ENCODE measurements around the gene ELMOD1. TPM values are rescaled to one million over a fixed set of nuclear protein-coding genes. Genes with fewer than 3 reads are reported as not detected.

ELMOD1 gene
- total RNA-seq, 1 donor from 2014 or later: not detected

DNA sequence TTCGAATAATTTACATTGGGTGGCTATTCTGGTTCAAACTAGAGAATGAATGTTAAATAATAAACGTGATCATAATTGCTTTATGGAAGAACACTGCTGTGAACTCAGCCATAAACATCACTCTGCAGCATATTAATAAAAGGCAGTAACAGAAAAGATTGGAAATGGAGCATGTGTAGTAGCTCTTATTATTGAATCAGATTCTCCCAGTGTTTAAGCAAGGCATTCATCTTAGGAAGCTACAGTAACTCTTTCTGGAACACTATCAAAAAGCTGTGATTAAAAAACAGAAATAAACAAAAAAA lies 34.7 kb downstream of the ELMOD1 start:
- Mint-ChIP-seq H3K36me3 (ENCODE audit: low read depth) (no peaks in the 10 kb centered on the region), H3K27ac (no peak overlapping the region), H3K27me3 (peaks cover 39% of the 10 kb centered on the region), H3K4me1 (no peaks in the 10 kb centered on the region), H3K9me3 (no peaks in the 10 kb centered on the region), H3K4me3 (no peak overlapping the region)
- DNase-seq: no peak
- intact Hi-C loops (cut with micrococcal nuclease): no loop called here

DNA sequence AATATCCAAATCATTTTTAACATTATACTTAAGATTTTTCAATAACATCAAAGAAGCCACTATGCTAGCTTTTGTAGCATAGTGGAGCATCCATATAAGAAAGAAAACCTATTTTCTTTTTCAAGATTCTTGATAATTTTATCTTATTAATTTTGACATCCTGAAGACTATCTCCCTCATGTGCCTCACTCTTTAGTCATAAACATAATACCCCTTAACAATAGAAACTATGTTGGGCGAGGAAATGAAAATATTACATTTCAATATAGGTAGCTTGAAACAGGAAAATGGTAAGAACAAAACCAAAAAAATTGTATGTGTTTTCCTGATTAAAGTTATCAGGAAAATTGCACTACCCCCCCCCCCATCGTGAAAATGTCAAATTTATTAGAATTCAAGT lies 40.1 kb downstream of the ELMOD1 start:
- no peaks in the 10 kb centered on the region for H3K9me3 Mint-ChIP-seq
- no peak overlapping the region for H3K4me3 Mint-ChIP-seq
- no peak overlapping the region for H3K27ac Mint-ChIP-seq
- intact Hi-C loops (cut with micrococcal nuclease): no loop called here
- no peak for DNase-seq
- H3K27me3 Mint-ChIP-seq: peaks cover 40% of the 10 kb centered on the region
- H3K36me3 Mint-ChIP-seq (ENCODE audit: low read depth): no peaks in the 10 kb centered on the region
- no peaks in the 10 kb centered on the region for H3K4me1 Mint-ChIP-seq

DNA sequence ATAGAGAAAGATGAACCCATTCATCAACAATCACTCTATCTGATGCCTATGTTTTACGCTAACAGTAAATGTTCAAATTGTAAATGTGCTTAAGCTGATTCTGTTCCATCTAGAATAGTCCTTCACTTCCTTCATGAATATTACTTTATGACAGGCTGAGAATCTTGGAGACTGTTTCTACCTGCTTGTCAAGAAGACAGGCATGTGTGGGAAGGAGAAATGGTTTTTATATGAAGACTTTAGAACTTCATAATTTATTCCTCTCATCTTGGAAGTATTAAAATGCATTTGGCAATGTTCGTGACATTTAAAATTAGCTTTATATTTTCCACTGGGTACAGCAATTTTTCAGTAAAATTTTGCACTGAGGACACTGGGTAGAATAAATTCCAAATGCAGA lies 41.0 kb downstream of the ELMOD1 start:
- no peak overlapping the region for H3K27ac Mint-ChIP-seq
- no peak overlapping the region for H3K4me3 Mint-ChIP-seq
- DNase-seq: no peak
- intact Hi-C loops (cut with micrococcal nuclease): no loop called here
- H3K9me3 Mint-ChIP-seq: no peaks in the 10 kb centered on the region
- H3K27me3 Mint-ChIP-seq: peaks cover 36% of the 10 kb centered on the region
- H3K4me1 Mint-ChIP-seq: no peaks in the 10 kb centered on the region
- no peaks in the 10 kb centered on the region for H3K36me3 Mint-ChIP-seq (ENCODE audit: low read depth)

DNA sequence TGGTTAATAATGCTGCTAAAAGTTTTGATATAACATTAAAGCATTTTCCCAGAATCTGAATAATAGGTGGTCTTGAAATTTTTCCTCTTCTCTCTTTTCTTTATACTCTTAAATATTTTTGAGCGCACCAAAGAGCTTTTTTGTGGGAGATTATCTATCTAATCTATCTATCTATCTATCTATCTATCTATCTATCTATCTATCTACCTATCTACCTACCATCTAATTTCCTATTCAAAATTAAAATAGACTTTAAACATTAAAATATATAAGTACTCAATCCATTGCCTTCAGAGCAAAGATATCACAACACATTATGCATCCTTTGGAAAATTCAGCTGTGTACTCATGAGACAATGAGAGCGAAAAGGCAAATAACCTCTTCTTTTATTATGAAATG lies 55.8 kb downstream of the ELMOD1 start:
- Mint-ChIP-seq H3K36me3 (ENCODE audit: low read depth) (no peaks in the 10 kb centered on the region), H3K9me3 (no peaks in the 10 kb centered on the region), H3K27ac (no peak overlapping the region), H3K27me3 (peaks cover 15% of the 10 kb centered on the region), H3K4me3 (no peak overlapping the region), H3K4me1 (no peaks in the 10 kb centered on the region)
- DNase-seq: no peak
- intact Hi-C loops (cut with micrococcal nuclease): no loop called here

DNA sequence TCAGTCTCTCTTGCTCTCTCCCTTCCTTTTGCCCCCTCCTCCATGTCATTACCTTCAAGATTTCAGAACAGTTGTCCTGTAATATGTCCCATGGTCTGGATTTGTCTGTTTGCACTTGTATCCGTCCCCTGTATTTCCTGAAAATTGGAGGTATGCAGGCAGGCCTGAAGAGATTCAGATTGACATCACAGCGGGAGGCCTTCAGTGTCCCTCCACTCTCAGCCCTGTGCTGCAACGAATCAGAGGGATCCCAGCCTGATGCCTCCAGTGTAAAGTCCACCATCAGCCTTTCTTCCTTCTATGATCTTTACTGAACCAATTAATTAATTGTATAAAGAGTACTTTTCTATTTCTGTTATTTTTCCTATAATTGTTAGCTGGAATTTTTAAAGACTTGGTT lies 57.3 kb downstream of the ELMOD1 start:
- no peak overlapping the region for H3K27ac Mint-ChIP-seq
- intact Hi-C loops (cut with micrococcal nuclease): no loop called here
- no peak for DNase-seq
- H3K4me3 Mint-ChIP-seq: no peak overlapping the region
- H3K36me3 Mint-ChIP-seq (ENCODE audit: low read depth): no peaks in the 10 kb centered on the region
- H3K4me1 Mint-ChIP-seq: no peaks in the 10 kb centered on the region
- peaks cover 20% of the 10 kb centered on the region for H3K27me3 Mint-ChIP-seq
- no peaks in the 10 kb centered on the region for H3K9me3 Mint-ChIP-seq

DNA sequence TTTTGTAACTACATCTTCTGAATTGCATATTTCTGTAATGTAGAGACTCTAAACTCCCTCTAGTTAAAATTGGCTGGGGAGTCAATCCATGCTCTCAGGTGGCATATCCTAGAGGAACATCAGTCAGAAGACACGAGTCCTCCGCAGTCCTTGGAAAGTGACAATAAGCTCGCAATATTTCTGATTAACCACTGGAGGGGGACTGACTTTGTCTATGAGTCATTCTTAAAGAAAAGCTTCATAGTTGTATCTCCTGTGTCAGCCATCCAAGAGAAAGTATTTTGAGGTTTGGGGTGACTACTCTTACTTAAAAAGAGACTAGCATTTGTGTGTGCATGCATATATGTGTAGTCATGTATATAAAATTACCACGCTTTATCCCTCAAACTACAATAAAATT lies 60.7 kb downstream of the ELMOD1 start:
- Mint-ChIP-seq H3K27ac (no peak overlapping the region), H3K4me1 (no peaks in the 10 kb centered on the region), H3K4me3 (no peak overlapping the region), H3K36me3 (ENCODE audit: low read depth) (no peaks in the 10 kb centered on the region), H3K9me3 (no peaks in the 10 kb centered on the region), H3K27me3 (peaks cover 20% of the 10 kb centered on the region)
- intact Hi-C loops (cut with micrococcal nuclease): no loop called here
- no peak for DNase-seq

GRCh38 chr11:107653076-107653475 lies 62.1 kb downstream of the ELMOD1 start:
- H3K36me3 Mint-ChIP-seq (ENCODE audit: low read depth): no peaks in the 10 kb centered on the region
- no peaks in the 10 kb centered on the region for H3K4me1 Mint-ChIP-seq
- no peaks in the 10 kb centered on the region for H3K9me3 Mint-ChIP-seq
- no peak overlapping the region for H3K4me3 Mint-ChIP-seq
- H3K27me3 Mint-ChIP-seq: peaks cover 23% of the 10 kb centered on the region
- intact Hi-C loops (cut with micrococcal nuclease): no loop called here
- DNase-seq: no peak
- no peak overlapping the region for H3K27ac Mint-ChIP-seq

GRCh38 chr11:107655602-107656001 lies 64.7 kb downstream of the ELMOD1 start:
- no peak overlapping the region for H3K27ac Mint-ChIP-seq
- no peaks in the 10 kb centered on the region for H3K4me1 Mint-ChIP-seq
- no peak for DNase-seq
- H3K4me3 Mint-ChIP-seq: no peak overlapping the region
- H3K9me3 Mint-ChIP-seq: no peaks in the 10 kb centered on the region
- intact Hi-C loops (cut with micrococcal nuclease): no loop called here
- H3K36me3 Mint-ChIP-seq (ENCODE audit: low read depth): no peaks in the 10 kb centered on the region
- peaks cover 13% of the 10 kb centered on the region for H3K27me3 Mint-ChIP-seq

DNA sequence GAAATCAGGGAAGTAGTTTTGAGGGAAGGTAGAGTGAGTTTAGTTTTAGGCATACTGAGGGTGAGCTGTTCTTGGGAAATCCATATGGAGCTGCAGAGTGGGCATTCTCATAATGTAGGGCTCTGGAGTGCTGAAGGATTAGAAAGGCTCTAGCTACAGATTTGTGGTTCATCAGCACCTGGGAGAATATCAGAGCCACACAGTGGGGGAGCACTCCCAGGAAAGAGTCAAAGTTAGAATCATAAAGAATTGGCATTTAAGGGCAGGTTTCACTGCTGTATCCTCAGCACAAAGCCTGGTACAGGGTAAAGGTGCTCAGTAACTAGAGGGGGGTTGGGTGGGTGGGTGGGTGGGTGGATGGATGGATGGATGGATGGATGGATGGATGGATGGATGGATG lies 68.4 kb downstream of the ELMOD1 start:
- H3K4me1 Mint-ChIP-seq: no peaks in the 10 kb centered on the region
- no peak for DNase-seq
- H3K27me3 Mint-ChIP-seq: peaks cover 11% of the 10 kb centered on the region
- no peak overlapping the region for H3K4me3 Mint-ChIP-seq
- no peak overlapping the region for H3K27ac Mint-ChIP-seq
- intact Hi-C loops (cut with micrococcal nuclease): no loop called here
- H3K36me3 Mint-ChIP-seq (ENCODE audit: low read depth): no peaks in the 10 kb centered on the region
- H3K9me3 Mint-ChIP-seq: no peaks in the 10 kb centered on the region

DNA sequence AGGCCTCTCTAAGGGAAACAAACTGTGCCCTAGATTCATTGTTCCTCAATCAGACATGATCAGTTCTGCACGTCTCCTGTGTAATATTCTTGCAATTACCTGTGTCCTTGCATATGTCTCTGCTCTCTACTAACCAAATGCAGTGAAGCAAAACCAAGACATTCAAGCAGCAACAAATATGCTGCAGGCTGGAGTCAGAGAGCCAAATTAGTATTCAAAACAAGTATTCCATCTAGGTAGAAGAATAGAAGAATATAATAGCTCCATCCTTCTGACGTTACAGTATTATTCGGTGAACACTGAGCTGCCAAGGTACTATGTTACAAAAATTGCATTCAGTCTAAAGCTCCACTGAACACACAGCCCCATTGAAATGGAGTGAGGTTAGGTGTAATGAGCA lies 69.1 kb downstream of the ELMOD1 start:
- H3K27ac Mint-ChIP-seq: no peak overlapping the region
- no peak for DNase-seq
- no peaks in the 10 kb centered on the region for H3K9me3 Mint-ChIP-seq
- no peaks in the 10 kb centered on the region for H3K36me3 Mint-ChIP-seq (ENCODE audit: low read depth)
- intact Hi-C loops (cut with micrococcal nuclease): no loop called here
- no peaks in the 10 kb centered on the region for H3K4me1 Mint-ChIP-seq
- no peak overlapping the region for H3K4me3 Mint-ChIP-seq
- peaks cover 11% of the 10 kb centered on the region for H3K27me3 Mint-ChIP-seq

GRCh38 chr11:107661656-107662055 lies 70.7 kb downstream of the ELMOD1 start:
- no peak for DNase-seq
- Mint-ChIP-seq H3K27ac (no peak overlapping the region), H3K27me3 (peaks cover 11% of the 10 kb centered on the region), H3K9me3 (no peaks in the 10 kb centered on the region), H3K4me1 (no peaks in the 10 kb centered on the region), H3K4me3 (no peak overlapping the region), H3K36me3 (ENCODE audit: low read depth) (no peaks in the 10 kb centered on the region)
- intact Hi-C loops (cut with micrococcal nuclease): no loop called here

DNA sequence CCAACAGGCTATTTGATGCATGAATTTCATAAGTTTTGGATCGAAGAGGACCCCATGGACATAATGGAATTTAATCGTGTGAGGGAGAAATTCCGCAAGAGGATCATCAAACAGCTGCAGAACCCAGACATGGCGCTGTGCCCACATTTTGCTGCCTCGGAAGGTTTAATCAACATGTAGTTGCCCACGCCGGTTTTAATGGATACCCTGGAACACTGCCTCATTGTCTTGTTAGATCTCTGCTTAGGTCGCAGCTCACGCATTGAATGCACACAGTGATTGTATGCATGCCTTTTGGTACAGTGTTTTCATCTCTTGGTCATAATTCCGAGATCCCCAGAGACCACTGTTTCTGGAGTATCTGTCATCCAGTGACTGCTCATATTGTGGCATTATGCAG lies 74.1 kb downstream of the ELMOD1 start:
- H3K27me3 Mint-ChIP-seq: peaks cover 5% of the 10 kb centered on the region
- intact Hi-C loops (cut with micrococcal nuclease): no loop called here
- no peak overlapping the region for H3K27ac Mint-ChIP-seq
- H3K4me1 Mint-ChIP-seq: no peaks in the 10 kb centered on the region
- no peak for DNase-seq
- no peaks in the 10 kb centered on the region for H3K36me3 Mint-ChIP-seq (ENCODE audit: low read depth)
- no peak overlapping the region for H3K4me3 Mint-ChIP-seq
- no peaks in the 10 kb centered on the region for H3K9me3 Mint-ChIP-seq

DNA sequence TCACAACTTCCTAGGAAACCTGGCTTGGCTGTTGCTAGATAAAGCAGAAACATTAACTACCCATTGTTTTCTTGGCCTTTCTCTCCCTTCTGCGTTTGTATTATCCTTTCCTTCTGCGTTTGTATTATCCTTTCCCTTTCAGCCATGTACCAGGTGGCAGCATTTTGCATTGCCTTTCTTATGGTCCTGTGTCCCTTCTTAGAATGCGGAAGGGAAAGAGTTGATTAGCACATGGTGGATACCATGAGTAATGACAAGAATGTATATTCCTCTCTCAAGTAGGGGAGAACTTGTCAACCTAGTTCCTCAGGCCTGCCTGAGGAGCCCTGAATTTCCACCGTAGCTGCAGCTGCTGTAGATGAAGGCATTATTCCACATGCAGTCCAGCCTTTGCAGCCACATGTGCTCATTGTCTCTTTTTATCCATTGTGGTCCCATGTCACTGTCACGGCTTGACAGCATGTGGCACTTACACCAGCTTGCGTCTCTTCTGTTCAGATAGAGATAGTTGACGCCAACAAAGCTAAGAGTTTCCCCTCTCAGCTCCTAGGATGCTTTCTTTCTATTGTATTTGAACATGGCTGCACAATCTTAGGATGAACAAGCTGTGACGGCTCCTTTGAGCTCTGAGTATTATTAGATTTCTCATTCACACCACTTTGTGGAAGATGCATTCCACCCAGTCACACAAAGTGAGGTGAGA lies 76.1 kb downstream of the ELMOD1 start:
- Mint-ChIP-seq H3K27ac (no peak overlapping the region), H3K36me3 (ENCODE audit: low read depth) (no peaks in the 10 kb centered on the region), H3K4me1 (no peaks in the 10 kb centered on the region), H3K27me3 (peaks cover 2% of the 10 kb centered on the region), H3K4me3 (no peak overlapping the region), H3K9me3 (no peaks in the 10 kb centered on the region)
- no peak for DNase-seq
- intact Hi-C loops (cut with micrococcal nuclease): no loop called here

- intact Hi-C loops (cut with micrococcal nuclease): no loop called here
- no peak for DNase-seq
- H3K9me3 Mint-ChIP-seq: no peaks in the 10 kb centered on the region
- H3K4me3 Mint-ChIP-seq: no peak overlapping the region
- no peak overlapping the region for H3K27ac Mint-ChIP-seq
- H3K4me1 Mint-ChIP-seq: no peaks in the 10 kb centered on the region
- no peaks in the 10 kb centered on the region for H3K36me3 Mint-ChIP-seq (ENCODE audit: low read depth)
- peaks cover 3% of the 10 kb centered on the region for H3K27me3 Mint-ChIP-seq
These were observed 78.3 kb downstream of the ELMOD1 start for GRCh38 chr11:107669191-107669740.

DNA sequence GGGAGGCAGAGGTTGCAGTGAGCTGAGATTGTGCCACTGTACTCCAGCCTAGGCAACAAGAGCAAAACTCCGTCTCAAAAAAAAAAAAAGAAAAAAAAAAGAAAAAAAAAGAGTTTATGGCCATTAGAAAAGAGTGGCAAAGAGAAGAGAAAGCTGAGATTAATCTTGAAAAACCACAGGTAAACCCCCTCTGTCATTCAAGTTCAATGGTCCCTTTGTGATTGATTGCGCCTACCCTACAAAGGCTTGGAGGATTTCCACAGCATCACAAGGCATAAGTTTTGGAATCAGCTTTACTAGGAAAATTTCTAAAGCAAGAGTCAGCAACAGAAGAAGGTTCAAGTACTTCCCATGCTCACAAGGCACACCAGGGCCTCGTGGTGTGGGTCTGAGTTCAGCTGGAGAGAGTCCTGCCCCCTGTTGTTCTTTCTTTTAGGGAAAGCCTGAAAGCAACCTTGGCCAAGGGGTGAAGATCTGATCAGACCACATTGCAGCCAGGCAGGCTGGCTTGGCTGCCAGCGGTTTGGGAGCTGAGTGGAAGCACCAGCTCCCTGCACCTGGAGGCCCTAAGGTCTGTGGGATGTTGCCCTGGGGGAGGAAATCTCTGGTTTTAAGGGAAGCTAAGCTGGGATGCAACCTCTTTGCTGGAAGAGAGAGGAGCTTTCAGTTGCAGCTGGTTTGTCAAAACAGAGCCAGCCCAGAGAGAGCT lies 79.1 kb downstream of the ELMOD1 start:
- H3K36me3 Mint-ChIP-seq (ENCODE audit: low read depth): no peaks in the 10 kb centered on the region
- H3K27me3 Mint-ChIP-seq: peaks cover 3% of the 10 kb centered on the region
- H3K4me3 Mint-ChIP-seq: no peak overlapping the region
- H3K4me1 Mint-ChIP-seq: no peaks in the 10 kb centered on the region
- DNase-seq: no peak
- H3K9me3 Mint-ChIP-seq: no peaks in the 10 kb centered on the region
- H3K27ac Mint-ChIP-seq: no peak overlapping the region
- intact Hi-C loops (cut with micrococcal nuclease): no loop called here

Data from activated CD4-positive, alpha-beta T cell treated with anti-CD3 and anti-CD28 coated beads, Interleukin-2, amount 10 ng/mL, durations not matched to agents 24 days and 14 days (primary cell).